ENCODE measurements around the gene SH2D4B. TPM values are rescaled to one million over a fixed set of nuclear protein-coding genes. Genes with fewer than 3 reads are reported as not detected.

The SH2D4B gene
- total RNA-seq, 1 experiment from 2014 or later: not detected

GRCh38 chr10:80632742-80633141 lies 95.0 kb downstream of the SH2D4B start:
- no peak for DNase-seq (ENCODE audit: low read depth)

- DNase-seq (ENCODE audit: low read depth): no peak
Observed at GRCh38 chr10:80633383-80633860, 95.7 kb downstream of the SH2D4B start.

- no peak for DNase-seq (ENCODE audit: low read depth)
Observed at GRCh38 chr10:80633910-80634309, 96.2 kb downstream of the SH2D4B start.

GRCh38 chr10:80642661-80643060 lies 105.0 kb downstream of the SH2D4B start:
- DNase-seq (ENCODE audit: low read depth): no peak

- no peak for DNase-seq (ENCODE audit: low read depth)
Observed at GRCh38 chr10:80646366-80646765, 108.7 kb downstream of the SH2D4B start.

GRCh38 chr10:80647173-80647833 lies 109.6 kb downstream of the SH2D4B start:
- no peak for DNase-seq (ENCODE audit: low read depth)

- DNase-seq (ENCODE audit: low read depth): no peak
Observed at GRCh38 chr10:80648106-80648505, 110.4 kb downstream of the SH2D4B start.

- DNase-seq (ENCODE audit: low read depth): no peak
Observed at GRCh38 chr10:80649183-80649582, 111.5 kb downstream of the SH2D4B start.

- no peak for DNase-seq (ENCODE audit: low read depth)
Observed at GRCh38 chr10:80655898-80656297, 118.2 kb downstream of the SH2D4B start.

- DNase-seq (ENCODE audit: low read depth): no peak
Observed at GRCh38 chr10:80658068-80658467, 120.4 kb downstream of the SH2D4B start.

- DNase-seq (ENCODE audit: low read depth): no peak
Observed at GRCh38 chr10:80659289-80659688, 121.6 kb downstream of the SH2D4B start.

- DNase-seq (ENCODE audit: low read depth): no peak
Observed at GRCh38 chr10:80660266-80660665, 122.6 kb downstream of the SH2D4B start.

GRCh38 chr10:80660736-80661135 lies 123.0 kb downstream of the SH2D4B start:
- no peak for DNase-seq (ENCODE audit: low read depth)

GRCh38 chr10:80661526-80661925 lies 123.8 kb downstream of the SH2D4B start:
- DNase-seq (ENCODE audit: low read depth): no peak

GRCh38 chr10:80662429-80663261 lies 124.9 kb downstream of the SH2D4B start:
- DNase-seq (ENCODE audit: low read depth): peak; percentile 61

- DNase-seq (ENCODE audit: low read depth): peak; percentile 36
Observed at GRCh38 chr10:80664071-80664680, 126.5 kb downstream of the SH2D4B start.

GRCh38 chr10:80669485-80669884 lies 131.8 kb downstream of the SH2D4B start:
- no peak for DNase-seq (ENCODE audit: low read depth)

- DNase-seq (ENCODE audit: low read depth): no peak
Observed at GRCh38 chr10:80670774-80671173, 133.1 kb downstream of the SH2D4B start.

GRCh38 chr10:80671847-80672246 lies 134.1 kb downstream of the SH2D4B start:
- DNase-seq (ENCODE audit: low read depth): no peak

GRCh38 chr10:80672613-80673012 lies 134.9 kb downstream of the SH2D4B start:
- DNase-seq (ENCODE audit: low read depth): no peak

- DNase-seq (ENCODE audit: low read depth): no peak
Observed at GRCh38 chr10:80674809-80675208, 137.1 kb downstream of the SH2D4B start.

- DNase-seq (ENCODE audit: low read depth): no peak
Observed at GRCh38 chr10:80681142-80681541, 143.4 kb downstream of the SH2D4B start.
